H1 (cell line): ENCODE measurements around the gene CA14.

ENCODE experiments used
- ATF3 ChIP-seq: IDR thresholded peaks from 2 replicates; pipeline ENCODE4 v1.6.1; 2011; ENCODE audit warnings: low read depth, mild to moderate bottlenecking, low read length; ENCODE audit not compliant: insufficient read depth
- BACH1 ChIP-seq: IDR thresholded peaks from 2 replicates; pipeline ENCODE4 v1.6.1; 2012; ENCODE audit warnings: low read length, improper control_type of control experiment
- CTCF ChIP-seq, 3 experiments: IDR thresholded peaks; 1 replicate in 2 of 3; 2 replicates in 1 of 3; pipeline versions ENCODE4 v1.5.1 to v1.6.1; 2011; ENCODE audit warnings: low read length in 3 of 3, mild to moderate bottlenecking in 3 of 3, inconsistent platforms in 2 of 3, low read depth in 1 of 3, moderate library complexity in 1 of 3; ENCODE audit not compliant: insufficient read depth in 1 of 3; ENCODE audit errors: control extremely low read depth in 1 of 3
- HDAC2 ChIP-seq, 2 experiments: fragments of 300-600 bp in 1 of 2; sonication (generic) in 1 of 2; IDR thresholded peaks; 2 replicates each; pipeline ENCODE4 v1.6.1; 2011 to 2012; ENCODE audit warnings: low read depth in 2 of 2, low read length in 2 of 2, mild to moderate bottlenecking in 2 of 2, moderate library complexity in 2 of 2, borderline replicate concordance in 1 of 2, inconsistent platforms in 1 of 2
- JUN ChIP-seq: IDR thresholded peaks from 2 replicates; pipeline ENCODE4 v1.6.1; 2011; ENCODE audit warnings: low read depth, mild to moderate bottlenecking, improper control_type of control experiment, low read length
- NRF1 ChIP-seq: IDR thresholded peaks from 2 replicates; pipeline ENCODE4 v1.6.1; 2011; ENCODE audit warnings: mild to moderate bottlenecking, low read depth, low read length, improper control_type of control experiment
- POLR2AphosphoS5 ChIP-seq: IDR thresholded peaks from 2 replicates; pipeline ENCODE4 v1.6.1; 2011; ENCODE audit warnings: low read depth, low read length
- SP1 ChIP-seq: IDR thresholded peaks from 2 replicates; pipeline ENCODE4 v1.6.1; 2011; ENCODE audit warnings: low read depth, low read length
- SUZ12 ChIP-seq: fragments of 200-600 bp; sonication (generic); IDR thresholded peaks from 2 replicates; pipeline ENCODE4 v1.6.1; 2012; ENCODE audit warnings: mild to moderate bottlenecking, inconsistent platforms, low read length, moderate library complexity, mixed read lengths
- USF2 ChIP-seq: IDR thresholded peaks from 2 replicates; pipeline ENCODE4 v1.6.1; 2011; ENCODE audit warnings: low read length, improper control_type of control experiment
- ZNF274 ChIP-seq: IDR thresholded peaks from 2 replicates; pipeline ENCODE4 v1.7.0; 2012; ENCODE audit warnings: low read length, borderline replicate concordance; ENCODE audit errors: extremely low read depth

GRCh38 chr1:150267896-150268295, 10.3 kb downstream of the CA14 start:
- no peak for TF ChIP-seq CTCF (IDR thresholded peaks at IDR 0.05; ENCODE audit: control extremely low read depth in 1 of 3, insufficient read depth in 1 of 3, low read depth in 1 of 3, low read length in 3 of 3)
- no peak for TF ChIP-seq NRF1
- TF ChIP-seq ATF3, result no peak
- no peak for TF ChIP-seq USF2
- TF ChIP-seq POLR2AphosphoS5, result no peak
- no peak for TF ChIP-seq HDAC2 (IDR thresholded peaks at IDR 0.05; ENCODE audit: borderline replicate concordance in 1 of 2, low read depth in 2 of 2, low read length in 2 of 2)
- no peak for TF ChIP-seq BACH1
- no peak for TF ChIP-seq ZNF274
- TF ChIP-seq SP1, result no peak
- no peak for TF ChIP-seq JUN
- no peak for TF ChIP-seq SUZ12
